T-helper 2 cell treated with Interferon-gamma antibody and Interleukin-4, amounts not matched to agents 5 μg/mL and 100 μg/mL, for 36 hours (primary cell): ENCODE measurements around the gene GTPBP8.

Experiments used
- DNase-seq: peaks from one replicate; pipeline ENCODE4 v3.0.0; 2021; ENCODE audit warnings: low spot score
- H3K27ac Mint-ChIP-seq: one replicate; pipeline ENCODE4 v1.8.0; 2021; ENCODE audit warnings: mild to moderate bottlenecking, mixed read lengths
- H3K27me3 Mint-ChIP-seq: one replicate; pipeline ENCODE4 v1.8.0; 2021; ENCODE audit warnings: low read depth, mixed read lengths
- H3K36me3 Mint-ChIP-seq: one replicate; pipeline ENCODE4 v1.8.0; 2021; ENCODE audit warnings: low read depth, mixed read lengths
- H3K4me1 Mint-ChIP-seq: one replicate; pipeline ENCODE4 v1.8.0; 2021; ENCODE audit warnings: low read depth, mixed read lengths
- H3K4me3 Mint-ChIP-seq: one replicate; pipeline ENCODE4 v1.8.0; 2022; ENCODE audit warnings: mild to moderate bottlenecking, moderate library complexity, mixed read lengths
- H3K9me3 Mint-ChIP-seq: one replicate; pipeline ENCODE4 v1.8.0; 2021; ENCODE audit warnings: mixed read lengths

The GTPBP8 gene

GRCh38 chr3:112990672-112991602, at the start of gene GTPBP8:
GTPBP8 (plus strand) TSS chr3:112990984; CDS start chr3:112991000, 16 bp downstream.
- Mint-ChIP-seq H3K9me3 (no peaks in the 10 kb centered on the region), H3K36me3 (peaks cover 16% of the 10 kb centered on the region), H3K27ac (peak within 1 kb of the TSS; percentile 87), H3K4me3 (peak within 1 kb of the TSS; percentile 82), H3K27me3 (peaks cover 2% of the 10 kb centered on the region), H3K4me1 (peaks cover 46% of the 10 kb centered on the region)
- DNase-seq, result peak; percentile 85

- Mint-ChIP-seq H3K9me3 (peaks cover 27% of the 10 kb centered on the region), H3K4me3 (no peak overlapping the region), H3K27ac (no peak overlapping the region), H3K27me3 (no peaks in the 10 kb centered on the region), H3K36me3 (peaks cover 40% of the 10 kb centered on the region), H3K4me1 (no peaks in the 10 kb centered on the region)
- no peak for DNase-seq
These were observed 42.4 kb upstream of the GTPBP8 start for GRCh38 chr3:112948346-112948838.

- Mint-ChIP-seq H3K27me3 (no peaks in the 10 kb centered on the region), H3K4me1 (peaks cover 21% of the 10 kb centered on the region), H3K36me3 (peaks cover 33% of the 10 kb centered on the region), H3K4me3 (no peak overlapping the region), H3K9me3 (peaks cover 35% of the 10 kb centered on the region), H3K27ac (no peak overlapping the region)
- DNase-seq, result no peak
These were observed 34.4 kb upstream of the GTPBP8 start for GRCh38 chr3:112956351-112956750.

- peaks cover 52% of the 10 kb centered on the region for H3K36me3 Mint-ChIP-seq
These were observed 31.8 kb upstream of the GTPBP8 start for GRCh38 chr3:112958811-112959560.

GRCh38 chr3:112963683-112964082, 27.1 kb upstream of the GTPBP8 start:
- Mint-ChIP-seq H3K27me3 (no peaks in the 10 kb centered on the region), H3K9me3 (peaks cover 33% of the 10 kb centered on the region), H3K27ac (no peak overlapping the region), H3K4me1 (peaks cover 31% of the 10 kb centered on the region), H3K4me3 (no peak overlapping the region), H3K36me3 (peaks cover 62% of the 10 kb centered on the region)
- DNase-seq, result no peak

More at GRCh38 chr3:112958811-112959560, 31.8 kb upstream of the GTPBP8 start:
- no peaks in the 10 kb centered on the region for H3K27me3 Mint-ChIP-seq
- H3K27ac Mint-ChIP-seq, result peak overlapping the region; percentile 70
- peaks cover 21% of the 10 kb centered on the region for H3K4me1 Mint-ChIP-seq
- DNase-seq, result peak; percentile 43
- H3K9me3 Mint-ChIP-seq, result peaks cover 39% of the 10 kb centered on the region
- peak overlapping the region; percentile 67 for H3K4me3 Mint-ChIP-seq

GRCh38 chr3:112965656-112966055, 25.1 kb upstream of the GTPBP8 start:
- Mint-ChIP-seq H3K9me3 (peaks cover 33% of the 10 kb centered on the region), H3K27ac (no peak overlapping the region), H3K4me1 (peaks cover 25% of the 10 kb centered on the region), H3K4me3 (no peak overlapping the region), H3K27me3 (no peaks in the 10 kb centered on the region), H3K36me3 (peaks cover 62% of the 10 kb centered on the region)
- DNase-seq, result no peak

GRCh38 chr3:112966633-112967032, 24.2 kb upstream of the GTPBP8 start:
- H3K36me3 Mint-ChIP-seq, result peaks cover 58% of the 10 kb centered on the region
- H3K4me3 Mint-ChIP-seq, result no peak overlapping the region
- peaks cover 32% of the 10 kb centered on the region for H3K4me1 Mint-ChIP-seq
- DNase-seq, result no peak
- no peak overlapping the region for H3K27ac Mint-ChIP-seq
- H3K27me3 Mint-ChIP-seq, result no peaks in the 10 kb centered on the region
- H3K9me3 Mint-ChIP-seq, result peaks cover 31% of the 10 kb centered on the region

GRCh38 chr3:112967425-112967824, 23.4 kb upstream of the GTPBP8 start:
- Mint-ChIP-seq H3K27ac (no peak overlapping the region), H3K27me3 (no peaks in the 10 kb centered on the region), H3K36me3 (peaks cover 53% of the 10 kb centered on the region), H3K4me1 (peaks cover 38% of the 10 kb centered on the region), H3K4me3 (no peak overlapping the region), H3K9me3 (peaks cover 24% of the 10 kb centered on the region)
- no peak for DNase-seq

GRCh38 chr3:112967828-112968227, 23.0 kb upstream of the GTPBP8 start:
- Mint-ChIP-seq H3K4me3 (no peak overlapping the region), H3K9me3 (peaks cover 23% of the 10 kb centered on the region), H3K27ac (no peak overlapping the region)

GRCh38 chr3:112972158-112972557, 18.6 kb upstream of the GTPBP8 start:
- H3K27me3 Mint-ChIP-seq, result no peaks in the 10 kb centered on the region
- peak overlapping the region; percentile 26 for H3K27ac Mint-ChIP-seq
- H3K4me3 Mint-ChIP-seq, result peak overlapping the region; percentile 90
- peaks cover 64% of the 10 kb centered on the region for H3K4me1 Mint-ChIP-seq
- H3K9me3 Mint-ChIP-seq, result no peaks in the 10 kb centered on the region
- DNase-seq, result no peak
- peaks cover 11% of the 10 kb centered on the region for H3K36me3 Mint-ChIP-seq

More at GRCh38 chr3:112967828-112968227, 23.0 kb upstream of the GTPBP8 start:
- H3K36me3 Mint-ChIP-seq, result peaks cover 50% of the 10 kb centered on the region
- peaks cover 40% of the 10 kb centered on the region for H3K4me1 Mint-ChIP-seq
- H3K27me3 Mint-ChIP-seq, result no peaks in the 10 kb centered on the region
- no peak for DNase-seq

GRCh38 chr3:112973325-112974177, 17.2 kb upstream of the GTPBP8 start:
- DNase-seq, result peak; percentile 80
- H3K27ac Mint-ChIP-seq, result peak overlapping the region; percentile 86
- peak overlapping the region; percentile 90 for H3K4me3 Mint-ChIP-seq
- no peaks in the 10 kb centered on the region for H3K9me3 Mint-ChIP-seq
- H3K36me3 Mint-ChIP-seq, result peaks cover 5% of the 10 kb centered on the region
- H3K27me3 Mint-ChIP-seq, result no peaks in the 10 kb centered on the region
- H3K4me1 Mint-ChIP-seq, result peaks cover 65% of the 10 kb centered on the region

- no peak for DNase-seq
- Mint-ChIP-seq H3K9me3 (no peaks in the 10 kb centered on the region), H3K36me3 (peaks cover 4% of the 10 kb centered on the region), H3K27ac (peak overlapping the region; percentile 86), H3K4me3 (peak overlapping the region; percentile 90), H3K27me3 (no peaks in the 10 kb centered on the region), H3K4me1 (peaks cover 61% of the 10 kb centered on the region)
These were observed 16.6 kb upstream of the GTPBP8 start for GRCh38 chr3:112974178-112974517.

GRCh38 chr3:112974894-112975293, 15.9 kb upstream of the GTPBP8 start, which contains the start of gene CD200R1:
CD200R1 (minus strand) TSS chr3:112975103; CDS start chr3:112974857, 246 bp downstream.
- Mint-ChIP-seq H3K4me1 (peaks cover 60% of the 10 kb centered on the region), H3K36me3 (peaks cover 3% of the 10 kb centered on the region), H3K27me3 (no peaks in the 10 kb centered on the region), H3K4me3 (peak within 1 kb of the TSS; percentile 90), H3K9me3 (no peaks in the 10 kb centered on the region), H3K27ac (peak within 1 kb of the TSS; percentile 86)
- no peak for DNase-seq
